Left ventricle myocardium inferior (tissue), 1 donor: ENCODE data around the gene COL4A2. TPM values are rescaled to one million over a fixed set of nuclear protein-coding genes. Genes with fewer than 3 reads are reported as not detected.
A peak's percentile ranks its signal among the peaks of the same experiment; 100 is the strongest.

ENCODE experiments used
- DNase-seq: peaks from one replicate; pipeline ENCODE4 v3.0.0-alpha.2; 2020
- H3K27ac ChIP-seq: fragments of 200-600 bp; replicated peaks from 2 replicates; pipeline ENCODE4 v1.8.0; 2021
- H3K27me3 ChIP-seq: fragments of 200-600 bp; 2 replicates; pipeline ENCODE4 v1.8.0; 2021; ENCODE audit warnings: low read depth
- H3K36me3 ChIP-seq: fragments of 200-600 bp; 2 replicates; pipeline ENCODE4 v1.8.0; 2021
- H3K4me1 ChIP-seq: fragments of 200-600 bp; 2 replicates; pipeline ENCODE4 v1.8.0; 2021
- H3K4me3 ChIP-seq: fragments of 200-600 bp; 2 replicates; pipeline ENCODE4 v1.8.0; 2021; ENCODE audit warnings: mild to moderate bottlenecking, moderate library complexity
- H3K9me3 ChIP-seq: fragments of 200-600 bp; replicated peaks from 2 replicates; pipeline ENCODE4 v1.8.0; 2021
- CTCF ChIP-seq: fragments of 200-600 bp; IDR thresholded peaks from 2 replicates; pipeline ENCODE4 v1.8.0; 2021; ENCODE audit warnings: antibody characterized with exemption, mild to moderate bottlenecking, borderline replicate concordance
- intact Hi-C: fragments of 100-400 bp; cut with micrococcal nuclease; formaldehyde crosslinking; loops from one replicate; pipeline ENCODE4 v1.11.0; 2022
- total RNA-seq: library from RNA; stranded (reverse); fragmentation: NEBNext Ultra II Directional; extraction: Animal tissue kit (Norgen Biotek cat#: 25700); gene quantifications from one replicate; pipeline ENCODE4 v1.2.1, GENCODE V29; 2021
- donor health status: DM: no; HTN: yes; CAD: no; lungs with severe emphysema.

The COL4A2 gene
- total RNA-seq, 1 donor from 2014 or later: 117 TPM

- Histone ChIP-seq H3K4me3 (no peak overlapping the region), H3K36me3 (no peaks in the 10 kb centered on the region), H3K27ac (peak overlapping the region; percentile 79), H3K27me3 (no peaks in the 10 kb centered on the region), H3K4me1 (peaks cover 94% of the 10 kb centered on the region), H3K9me3 (no peaks in the 10 kb centered on the region)
- no peak for DNase-seq
- TF ChIP-seq CTCF: no peak
- intact Hi-C loops: no loop called here
Measured at GRCh38 chr13:110350049-110350448, 43.0 kb downstream of the COL4A2 start.

GRCh38 chr13:110350509-110350908 is 43.4 kb downstream of the COL4A2 start:
- no peak overlapping the region for H3K4me3 ChIP-seq
- no peaks in the 10 kb centered on the region for H3K27me3 ChIP-seq
- DNase-seq: no peak
- TF ChIP-seq CTCF: no peak
- intact Hi-C loops: no loop called here
- H3K36me3 ChIP-seq: no peaks in the 10 kb centered on the region
- peaks cover 95% of the 10 kb centered on the region for H3K4me1 ChIP-seq
- H3K27ac ChIP-seq: peak overlapping the region; percentile 79
- no peaks in the 10 kb centered on the region for H3K9me3 ChIP-seq

GRCh38 chr13:110351636-110352420 is 44.7 kb downstream of the COL4A2 start:
- Histone ChIP-seq H3K4me1 (peaks cover 89% of the 10 kb centered on the region), H3K27ac (peak overlapping the region; percentile 22)
- intact Hi-C loops: no loop called here

GRCh38 chr13:110352735-110353134 is 45.7 kb downstream of the COL4A2 start:
- H3K4me1 ChIP-seq: peaks cover 79% of the 10 kb centered on the region
- H3K27ac ChIP-seq: no peak overlapping the region
- DNase-seq: no peak

More at GRCh38 chr13:110351636-110352420, 44.7 kb downstream of the COL4A2 start:
- Histone ChIP-seq H3K4me3 (no peak overlapping the region), H3K36me3 (no peaks in the 10 kb centered on the region), H3K9me3 (no peaks in the 10 kb centered on the region), H3K27me3 (no peaks in the 10 kb centered on the region)
- DNase-seq: no peak
- TF ChIP-seq CTCF: no peak

GRCh38 chr13:110353339-110353977 is 46.4 kb downstream of the COL4A2 start:
- no peak for TF ChIP-seq CTCF
- Histone ChIP-seq H3K36me3 (peaks cover 12% of the 10 kb centered on the region), H3K27ac (no peak overlapping the region), H3K4me1 (peaks cover 72% of the 10 kb centered on the region), H3K9me3 (no peaks in the 10 kb centered on the region), H3K27me3 (no peaks in the 10 kb centered on the region), H3K4me3 (no peak overlapping the region)
- no peak for DNase-seq
- intact Hi-C loops: no loop called here

More at GRCh38 chr13:110352735-110353134, 45.7 kb downstream of the COL4A2 start:
- TF ChIP-seq CTCF: no peak
- Histone ChIP-seq H3K4me3 (no peak overlapping the region), H3K36me3 (peaks cover 5% of the 10 kb centered on the region), H3K9me3 (no peaks in the 10 kb centered on the region), H3K27me3 (no peaks in the 10 kb centered on the region)
- intact Hi-C loops: no loop called here
